Activated naive CD4-positive, alpha-beta T cell treated with anti-CD3 and anti-CD28 coated beads for 36 hours (primary cell): ENCODE measurements around the gene LYPD1. TPM values are rescaled to one million over a fixed set of nuclear protein-coding genes. Genes with fewer than 3 reads are reported as not detected.

Experiments used
- CTCF ChIA-PET: fragments of 350-600 bp; sonication (Branson Sonifier 250); formaldehyde crosslinking; loops from one replicate; lab custom pipeline; 2021; ENCODE audit warnings: antibody characterized with exemption; lab: Charles Lee
- DNase-seq: peaks from one replicate; pipeline ENCODE4 v3.0.0-alpha.2; 2020
- H3K27ac Mint-ChIP-seq: one replicate; pipeline ENCODE4 v1.8.0; 2021; ENCODE audit warnings: mild to moderate bottlenecking, mixed read lengths
- H3K27me3 Mint-ChIP-seq: one replicate; pipeline ENCODE4 v1.8.0; 2021; ENCODE audit warnings: low read depth, mixed read lengths
- H3K36me3 Mint-ChIP-seq: one replicate; pipeline ENCODE4 v1.8.0; 2021; ENCODE audit warnings: low read depth, mixed read lengths
- H3K4me1 Mint-ChIP-seq: one replicate; pipeline ENCODE4 v1.8.0; 2021; ENCODE audit warnings: low read depth, mixed read lengths
- H3K4me3 Mint-ChIP-seq: one replicate; pipeline ENCODE4 v1.8.0; 2021; ENCODE audit warnings: mild to moderate bottlenecking, moderate library complexity, mixed read lengths
- H3K9me3 Mint-ChIP-seq: one replicate; pipeline ENCODE4 v1.8.0; 2021; ENCODE audit warnings: mixed read lengths
- intact Hi-C: fragments of 100-400 bp; cut with micrococcal nuclease; formaldehyde crosslinking; loops from one replicate; pipeline ENCODE4 v1.15.1; 2023
- total RNA-seq, 2 experiments: library from RNA; stranded (reverse); gene quantifications; one replicate each; pipeline ENCODE4 v1.2.3, GENCODE V29; 2021

The LYPD1 gene
- total RNA-seq, 2 experiments from 2014 or later = not detected

GRCh38 chr2:132662732-132663131, 7.3 kb downstream of the LYPD1 start:
- H3K27me3 Mint-ChIP-seq = peaks cover 16% of the 10 kb centered on the region
- H3K4me1 Mint-ChIP-seq = no peaks in the 10 kb centered on the region
- intact Hi-C loops = no loop called here
- no peak overlapping the region for H3K27ac Mint-ChIP-seq
- CTCF ChIA-PET = no interaction called here
- no peak overlapping the region for H3K4me3 Mint-ChIP-seq
- H3K36me3 Mint-ChIP-seq = no peaks in the 10 kb centered on the region
- DNase-seq = no peak
- no peaks in the 10 kb centered on the region for H3K9me3 Mint-ChIP-seq

DNA sequence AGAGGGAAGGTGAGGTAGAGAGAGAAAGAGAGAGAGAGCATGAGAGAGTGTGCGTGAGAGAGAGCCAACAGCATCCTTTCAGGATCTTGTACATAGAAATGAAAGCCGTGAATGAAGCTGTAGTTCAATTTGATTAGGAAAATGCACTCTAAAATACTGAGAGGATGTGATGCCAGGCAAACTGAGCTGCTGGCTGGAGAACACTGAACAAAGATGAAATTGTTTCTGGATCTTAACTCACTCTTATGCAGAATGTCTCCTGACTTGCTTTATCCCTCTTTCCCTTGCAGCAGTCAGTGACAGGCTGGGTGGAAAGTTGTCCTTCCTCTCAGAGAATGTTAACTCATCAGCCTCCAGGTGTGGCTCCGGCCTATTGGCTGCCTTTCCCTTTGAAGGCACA, 10.7 kb downstream of the LYPD1 start:
- Mint-ChIP-seq H3K27me3 (no peaks in the 10 kb centered on the region), H3K27ac (no peak overlapping the region), H3K36me3 (no peaks in the 10 kb centered on the region), H3K4me3 (no peak overlapping the region), H3K4me1 (no peaks in the 10 kb centered on the region), H3K9me3 (peaks cover 4% of the 10 kb centered on the region)
- CTCF ChIA-PET = interaction anchor here (0.6 to 1.0 kb wide), 2 partner anchors 16 to 415 kb away, joined by 3 read pairs; no protein-coding TSS in a partner anchor
- intact Hi-C loops = no loop called here
- no peak for DNase-seq

DNA sequence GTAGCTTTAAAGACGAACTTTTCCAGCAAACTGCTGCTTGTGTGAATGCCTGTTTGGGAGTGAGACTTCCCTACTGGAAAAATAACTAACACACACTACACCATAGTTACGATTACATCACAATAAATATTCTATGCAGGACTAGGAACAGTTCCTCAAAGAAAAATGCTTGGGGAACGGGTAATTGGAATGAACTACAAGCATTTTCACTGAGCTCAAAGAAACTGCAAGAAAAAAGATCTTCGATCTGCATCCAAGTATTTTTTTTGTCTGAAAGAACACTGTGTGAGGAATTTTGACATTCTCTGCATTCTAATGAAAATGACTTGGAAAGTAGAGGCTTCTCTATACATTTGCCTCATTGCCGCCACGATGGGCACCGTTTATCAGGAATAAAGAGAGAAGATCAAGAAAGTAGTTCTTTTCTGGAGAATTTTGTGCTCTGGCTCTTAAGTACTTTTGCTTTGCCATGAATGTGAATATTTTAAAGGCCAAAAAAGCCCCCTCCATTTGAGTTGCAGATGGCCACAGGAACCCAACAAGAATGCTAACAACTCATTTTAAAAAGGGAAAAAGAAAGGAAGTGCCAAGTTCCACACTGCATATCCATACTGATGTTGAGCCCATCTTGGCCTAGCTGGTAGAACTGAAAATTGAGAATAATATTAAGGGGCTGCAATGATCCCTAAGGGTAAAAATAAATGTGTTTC, 13.6 kb downstream of the LYPD1 start:
- H3K27me3 Mint-ChIP-seq = no peaks in the 10 kb centered on the region
- peaks cover 7% of the 10 kb centered on the region for H3K9me3 Mint-ChIP-seq
- H3K36me3 Mint-ChIP-seq = no peaks in the 10 kb centered on the region
- CTCF ChIA-PET = no interaction called here
- H3K27ac Mint-ChIP-seq = no peak overlapping the region
- H3K4me1 Mint-ChIP-seq = no peaks in the 10 kb centered on the region
- DNase-seq = no peak
- intact Hi-C loops = no loop called here
- H3K4me3 Mint-ChIP-seq = no peak overlapping the region

- H3K9me3 Mint-ChIP-seq = peaks cover 7% of the 10 kb centered on the region
- H3K4me1 Mint-ChIP-seq = no peaks in the 10 kb centered on the region
- H3K27ac Mint-ChIP-seq = no peak overlapping the region
- no peak for DNase-seq
- no peak overlapping the region for H3K4me3 Mint-ChIP-seq
- no peaks in the 10 kb centered on the region for H3K27me3 Mint-ChIP-seq
- H3K36me3 Mint-ChIP-seq = no peaks in the 10 kb centered on the region
- CTCF ChIA-PET = no interaction called here
- intact Hi-C loops = no loop called here
Observed at GRCh38 chr2:132654968-132655367, 15.0 kb downstream of the LYPD1 start.

GRCh38 chr2:132654335-132654734, 15.7 kb downstream of the LYPD1 start:
- intact Hi-C loops = no loop called here
- H3K9me3 Mint-ChIP-seq = peaks cover 7% of the 10 kb centered on the region
- no peak overlapping the region for H3K27ac Mint-ChIP-seq

GRCh38 chr2:132652474-132652873, 17.5 kb downstream of the LYPD1 start:
- intact Hi-C loops = no loop called here
- Mint-ChIP-seq H3K27me3 (peaks cover 5% of the 10 kb centered on the region), H3K27ac (no peak overlapping the region), H3K36me3 (no peaks in the 10 kb centered on the region), H3K4me3 (no peak overlapping the region), H3K4me1 (no peaks in the 10 kb centered on the region), H3K9me3 (peaks cover 7% of the 10 kb centered on the region)
- CTCF ChIA-PET = no interaction called here
- DNase-seq = no peak

More at GRCh38 chr2:132654335-132654734, 15.7 kb downstream of the LYPD1 start:
- CTCF ChIA-PET = no interaction called here
- DNase-seq = no peak
- Mint-ChIP-seq H3K27me3 (no peaks in the 10 kb centered on the region), H3K4me1 (no peaks in the 10 kb centered on the region), H3K4me3 (no peak overlapping the region), H3K36me3 (no peaks in the 10 kb centered on the region)

GRCh38 chr2:132651115-132652045, 18.6 kb downstream of the LYPD1 start:
- peaks cover 7% of the 10 kb centered on the region for H3K9me3 Mint-ChIP-seq
- H3K4me3 Mint-ChIP-seq = no peak overlapping the region
- intact Hi-C loops = no loop called here
- no peak overlapping the region for H3K27ac Mint-ChIP-seq
- DNase-seq = no peak
- CTCF ChIA-PET = no interaction called here
- peaks cover 5% of the 10 kb centered on the region for H3K27me3 Mint-ChIP-seq
- no peaks in the 10 kb centered on the region for H3K36me3 Mint-ChIP-seq
- H3K4me1 Mint-ChIP-seq = no peaks in the 10 kb centered on the region

- H3K9me3 Mint-ChIP-seq = no peaks in the 10 kb centered on the region
- H3K4me3 Mint-ChIP-seq = no peak overlapping the region
- no peaks in the 10 kb centered on the region for H3K36me3 Mint-ChIP-seq
- intact Hi-C loops = no loop called here
- H3K27me3 Mint-ChIP-seq = peaks cover 15% of the 10 kb centered on the region
- DNase-seq = no peak
- CTCF ChIA-PET = no interaction called here
- no peaks in the 10 kb centered on the region for H3K4me1 Mint-ChIP-seq
- H3K27ac Mint-ChIP-seq = no peak overlapping the region
Observed at GRCh38 chr2:132646540-132647108, 23.4 kb downstream of the LYPD1 start.

DNA sequence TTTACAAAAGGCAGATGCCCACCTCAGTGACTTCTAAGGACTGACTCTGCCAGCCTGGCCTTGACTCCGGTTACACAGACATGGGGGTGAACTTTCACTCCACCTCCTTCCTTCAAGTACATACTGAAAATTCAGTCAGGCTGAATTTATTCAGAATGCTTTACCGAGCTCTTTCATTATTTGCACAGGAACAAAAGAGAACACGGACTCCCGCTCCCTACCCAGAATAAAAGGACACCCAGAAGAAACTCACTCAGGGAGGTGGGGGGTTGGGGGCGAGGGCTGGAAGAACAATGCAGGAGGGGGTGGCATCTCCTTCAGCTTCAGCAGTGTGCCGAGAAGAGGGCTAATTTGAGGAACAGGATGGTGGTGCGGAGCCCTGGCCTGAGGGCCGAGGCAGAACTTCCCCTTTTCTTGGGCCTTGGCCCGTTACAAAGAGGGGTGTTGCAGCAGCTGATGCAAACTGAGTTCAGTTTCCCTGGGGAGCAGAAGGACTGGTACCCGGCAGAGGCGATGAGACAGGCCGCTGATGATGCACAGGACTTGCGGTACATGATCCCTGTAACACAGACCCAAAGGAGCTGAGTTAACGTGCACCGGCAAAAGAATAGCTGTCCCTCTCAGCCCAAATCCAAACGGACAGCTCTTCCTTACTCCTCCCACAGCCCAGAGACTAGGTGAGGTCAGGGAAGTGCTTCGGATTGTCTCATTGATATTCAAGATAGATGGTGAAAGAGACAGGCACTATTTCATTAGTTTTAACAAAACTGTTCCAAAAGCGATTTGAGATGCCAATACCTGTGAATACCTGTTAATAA, 24.1 kb downstream of the LYPD1 start:
- no peaks in the 10 kb centered on the region for H3K36me3 Mint-ChIP-seq
- H3K4me3 Mint-ChIP-seq = no peak overlapping the region
- intact Hi-C loops = no loop called here
- H3K27ac Mint-ChIP-seq = no peak overlapping the region
- no peaks in the 10 kb centered on the region for H3K4me1 Mint-ChIP-seq
- H3K27me3 Mint-ChIP-seq = peaks cover 15% of the 10 kb centered on the region
- CTCF ChIA-PET = no interaction called here
- DNase-seq = no peak
- H3K9me3 Mint-ChIP-seq = no peaks in the 10 kb centered on the region

DNA sequence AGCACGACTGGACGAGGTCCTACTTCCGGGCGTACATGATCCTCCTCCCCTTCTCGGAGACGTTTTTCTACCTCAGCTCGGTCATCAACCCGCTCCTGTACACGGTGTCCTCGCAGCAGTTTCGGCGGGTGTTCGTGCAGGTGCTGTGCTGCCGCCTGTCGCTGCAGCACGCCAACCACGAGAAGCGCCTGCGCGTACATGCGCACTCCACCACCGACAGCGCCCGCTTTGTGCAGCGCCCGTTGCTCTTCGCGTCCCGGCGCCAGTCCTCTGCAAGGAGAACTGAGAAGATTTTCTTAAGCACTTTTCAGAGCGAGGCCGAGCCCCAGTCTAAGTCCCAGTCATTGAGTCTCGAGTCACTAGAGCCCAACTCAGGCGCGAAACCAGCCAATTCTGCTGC, 24.8 kb downstream of the LYPD1 start:
- intact Hi-C loops = no loop called here
- H3K27ac Mint-ChIP-seq = no peak overlapping the region
- H3K27me3 Mint-ChIP-seq = peaks cover 15% of the 10 kb centered on the region
- H3K4me1 Mint-ChIP-seq = no peaks in the 10 kb centered on the region
- no peaks in the 10 kb centered on the region for H3K36me3 Mint-ChIP-seq
- no peak for DNase-seq
- H3K4me3 Mint-ChIP-seq = no peak overlapping the region
- H3K9me3 Mint-ChIP-seq = no peaks in the 10 kb centered on the region
- CTCF ChIA-PET = no interaction called here

- DNase-seq = no peak
- Mint-ChIP-seq H3K27me3 (peaks cover 10% of the 10 kb centered on the region), H3K36me3 (no peaks in the 10 kb centered on the region), H3K4me1 (no peaks in the 10 kb centered on the region), H3K27ac (no peak overlapping the region), H3K9me3 (no peaks in the 10 kb centered on the region), H3K4me3 (no peak overlapping the region)
- intact Hi-C loops = no loop called here
- CTCF ChIA-PET = no interaction called here
Observed at GRCh38 chr2:132642415-132642814, 27.6 kb downstream of the LYPD1 start.

GRCh38 chr2:132641819-132642218, 28.2 kb downstream of the LYPD1 start:
- peaks cover 10% of the 10 kb centered on the region for H3K27me3 Mint-ChIP-seq
- H3K4me1 Mint-ChIP-seq = no peaks in the 10 kb centered on the region
- intact Hi-C loops = no loop called here
- no peak overlapping the region for H3K27ac Mint-ChIP-seq
- no peaks in the 10 kb centered on the region for H3K9me3 Mint-ChIP-seq
- CTCF ChIA-PET = no interaction called here
- H3K4me3 Mint-ChIP-seq = no peak overlapping the region
- no peak for DNase-seq
- H3K36me3 Mint-ChIP-seq = no peaks in the 10 kb centered on the region
